NCI-H1048 (cell line): ENCODE data around the gene SLC25A20.
"Not testable (repeated sequence)": the region's sequence is repeated elsewhere in the genome, so short reads cannot be mapped to it uniquely, and the experiment has no call there.

Source experiments
- DNase-seq: peaks from one replicate; lab custom pipeline; 2025; lab: John Stamatoyannopoulos, UW

Gene SLC25A20

GRCh38 chr3:48898383-48899234, at the start of gene SLC25A20:
Gene SLC25A20, minus strand, starts transcription at chr3:48898882. Its CDS starts 88 bp downstream, at chr3:48898794.
- peak; percentile 75 for DNase-seq

DNA sequence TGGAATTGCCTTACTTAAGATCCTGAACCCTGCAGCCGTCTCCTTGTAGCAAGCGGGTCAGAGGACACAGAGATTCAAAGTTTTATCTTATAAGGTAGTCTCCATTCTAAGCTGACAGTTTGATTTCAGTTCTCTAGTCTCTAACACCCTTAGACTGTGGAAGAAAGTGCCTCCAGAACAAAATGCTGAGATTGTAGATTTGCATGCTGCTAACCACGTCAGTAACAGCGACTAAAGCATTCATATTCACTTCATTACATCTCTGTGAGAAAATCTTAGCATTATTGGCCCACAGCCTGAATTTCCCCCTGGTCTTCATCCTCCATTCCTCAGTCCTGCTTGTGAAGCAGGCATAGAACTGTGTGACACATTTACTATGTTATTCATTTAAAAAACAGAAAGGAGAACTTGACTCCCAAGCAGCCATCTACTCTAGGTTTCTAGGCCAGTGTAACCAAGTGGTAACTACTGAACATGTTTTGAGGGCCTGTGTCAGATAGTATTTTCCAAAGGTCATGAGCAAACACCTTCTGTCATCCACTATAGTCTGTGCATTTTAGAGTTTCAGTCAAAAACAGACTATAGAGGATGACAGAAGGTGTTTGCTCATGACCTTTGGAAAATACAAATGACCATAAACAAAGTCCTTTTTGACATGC, 47.3 kb upstream of the SLC25A20 start:
- no peak for DNase-seq

GRCh38 chr3:48945432-48945831, 46.8 kb upstream of the SLC25A20 start:
- DNase-seq: no peak

- DNase-seq: no peak
These were observed 40.0 kb upstream of the SLC25A20 start for GRCh38 chr3:48938689-48939088.

- no peak for DNase-seq
These were observed 39.5 kb upstream of the SLC25A20 start for GRCh38 chr3:48938156-48938555.

GRCh38 chr3:48935530-48935929, 36.8 kb upstream of the SLC25A20 start:
- no peak for DNase-seq

DNA sequence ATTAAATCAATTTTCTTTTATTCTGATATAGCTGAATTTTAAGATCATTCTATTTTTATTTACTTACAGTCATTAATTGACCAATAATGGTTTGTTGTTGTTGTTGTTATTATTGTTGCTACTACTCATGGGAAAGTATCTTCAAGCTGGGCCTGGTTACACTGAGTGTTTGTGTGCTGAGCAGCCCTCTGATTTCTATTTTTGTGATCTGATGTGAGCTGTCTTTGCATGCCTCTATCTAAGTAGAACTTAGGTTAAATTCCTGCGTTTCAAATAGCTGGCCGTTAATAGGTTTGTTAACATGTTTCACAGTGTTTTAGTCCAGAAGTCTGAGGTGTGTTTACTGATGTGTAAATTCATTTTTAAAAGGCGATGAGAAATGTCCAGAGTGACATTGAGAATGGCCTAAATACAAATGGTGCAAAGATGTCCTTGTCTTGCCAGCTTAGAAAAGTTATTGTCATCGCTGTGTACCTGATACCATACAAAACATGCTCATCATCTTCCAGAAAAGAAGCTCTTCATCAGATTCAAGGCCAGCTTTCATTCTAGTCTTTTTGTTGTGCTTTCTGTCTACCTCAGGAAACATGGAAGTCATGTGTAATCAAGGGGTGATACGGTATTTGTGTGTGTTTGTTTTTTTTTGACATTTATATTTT, 35.8 kb upstream of the SLC25A20 start:
- no peak for DNase-seq

GRCh38 chr3:48931944-48932580, 33.4 kb upstream of the SLC25A20 start:
- DNase-seq: no peak

DNA sequence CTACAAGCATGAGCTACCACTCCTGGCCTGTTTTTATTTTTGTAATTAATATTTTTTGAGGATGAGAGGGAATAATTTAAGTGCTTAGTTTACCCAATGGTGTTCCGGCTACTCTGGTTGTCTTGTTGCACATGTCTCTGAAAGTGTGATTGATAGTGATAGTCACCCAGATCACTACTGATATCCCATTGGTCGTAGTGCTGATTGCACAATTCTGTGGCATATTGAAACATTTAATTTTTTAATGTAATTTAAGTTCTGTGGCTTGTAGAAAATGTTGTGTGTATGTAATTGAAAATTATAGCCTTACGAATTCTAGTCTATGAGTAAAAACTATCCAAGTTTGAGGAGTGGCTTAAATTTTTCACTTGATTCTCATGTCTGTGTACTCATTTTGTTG, 31.9 kb upstream of the SLC25A20 start:
- DNase-seq: no peak

- DNase-seq: no peak
These were observed 30.8 kb upstream of the SLC25A20 start for GRCh38 chr3:48929358-48930035.

DNA sequence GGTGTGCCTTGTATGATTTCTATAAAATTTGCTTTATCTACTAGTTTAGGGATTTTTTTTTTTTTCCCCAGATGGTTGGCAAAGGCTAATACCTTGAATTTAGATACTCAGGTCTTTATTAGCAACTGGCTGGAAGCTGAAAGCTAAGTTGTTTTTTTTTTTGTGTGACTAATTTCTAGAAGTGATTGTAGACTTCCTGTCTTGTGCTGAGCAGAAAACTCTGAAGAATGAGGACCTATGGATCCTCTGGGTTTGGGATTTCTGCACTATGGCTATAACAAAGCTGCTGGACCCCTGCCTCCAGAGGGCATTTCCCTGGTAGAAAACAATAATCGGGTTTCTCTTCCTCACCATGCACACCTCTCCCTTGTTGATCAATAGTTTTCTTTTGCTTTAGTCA, 30.0 kb upstream of the SLC25A20 start:
- no peak for DNase-seq

DNA sequence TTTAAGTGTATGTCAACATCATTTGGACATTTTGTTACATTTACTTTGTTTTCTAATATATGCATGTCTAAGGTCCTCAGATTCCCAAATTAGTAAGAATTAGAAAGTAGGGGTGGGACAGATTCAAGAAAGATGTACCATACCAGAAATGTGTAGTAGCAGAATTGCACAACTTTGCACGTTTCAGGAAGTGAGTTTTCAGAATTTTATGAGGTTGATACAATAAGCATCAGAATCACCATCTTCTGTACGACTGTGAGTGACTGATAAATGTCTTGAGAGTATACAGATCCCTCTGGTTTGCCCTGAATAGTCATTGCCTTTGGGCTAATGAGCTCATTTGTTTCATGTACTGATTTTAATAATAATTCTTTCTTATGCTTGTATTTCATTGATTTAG, 29.2 kb upstream of the SLC25A20 start:
- DNase-seq: no peak

DNA sequence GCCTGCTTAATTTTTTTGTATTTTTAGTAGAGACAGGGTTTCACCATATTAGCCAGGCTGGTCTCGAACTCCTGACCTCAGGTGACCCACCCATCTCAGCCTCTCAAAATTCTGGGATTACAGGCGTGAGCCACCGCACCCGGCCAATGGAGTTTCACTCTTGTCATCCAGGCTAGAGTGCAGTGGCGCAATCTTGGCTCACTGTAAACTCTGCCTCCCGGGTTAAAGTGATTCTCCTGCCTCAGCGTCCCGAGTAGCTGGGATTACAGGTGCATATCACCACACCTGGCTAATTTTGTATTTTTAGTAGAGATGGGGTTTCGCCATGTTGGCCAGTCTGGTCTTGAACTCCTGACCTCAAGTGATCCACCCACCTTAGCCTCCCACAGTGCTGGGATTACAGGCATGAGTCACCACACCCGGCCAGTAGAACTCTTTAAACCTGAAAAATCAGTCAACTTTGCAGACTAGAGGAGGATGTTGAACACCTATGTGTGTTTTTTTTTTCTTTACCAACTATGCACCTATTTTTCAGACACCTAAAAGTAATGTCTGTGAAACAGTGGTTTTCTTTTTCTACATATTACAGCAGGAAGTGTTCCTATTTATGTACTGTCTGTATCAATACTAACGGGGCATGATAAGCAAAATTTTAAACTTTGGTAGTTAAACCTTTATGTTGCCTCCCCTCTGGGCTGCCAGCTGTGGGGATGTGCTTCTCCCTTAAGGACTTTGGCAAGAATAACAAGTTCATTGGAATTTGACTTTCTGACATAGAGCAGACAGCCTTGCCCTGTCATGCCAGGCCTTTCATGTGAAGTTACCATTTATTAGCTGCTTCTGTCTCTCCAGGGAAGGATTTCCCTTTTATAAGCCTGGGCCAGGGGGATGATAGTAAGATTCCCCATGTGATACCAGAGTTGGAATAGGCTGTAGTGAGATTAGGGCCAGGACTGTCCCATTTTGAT, 28.0 kb upstream of the SLC25A20 start:
- DNase-seq: no peak

DNA sequence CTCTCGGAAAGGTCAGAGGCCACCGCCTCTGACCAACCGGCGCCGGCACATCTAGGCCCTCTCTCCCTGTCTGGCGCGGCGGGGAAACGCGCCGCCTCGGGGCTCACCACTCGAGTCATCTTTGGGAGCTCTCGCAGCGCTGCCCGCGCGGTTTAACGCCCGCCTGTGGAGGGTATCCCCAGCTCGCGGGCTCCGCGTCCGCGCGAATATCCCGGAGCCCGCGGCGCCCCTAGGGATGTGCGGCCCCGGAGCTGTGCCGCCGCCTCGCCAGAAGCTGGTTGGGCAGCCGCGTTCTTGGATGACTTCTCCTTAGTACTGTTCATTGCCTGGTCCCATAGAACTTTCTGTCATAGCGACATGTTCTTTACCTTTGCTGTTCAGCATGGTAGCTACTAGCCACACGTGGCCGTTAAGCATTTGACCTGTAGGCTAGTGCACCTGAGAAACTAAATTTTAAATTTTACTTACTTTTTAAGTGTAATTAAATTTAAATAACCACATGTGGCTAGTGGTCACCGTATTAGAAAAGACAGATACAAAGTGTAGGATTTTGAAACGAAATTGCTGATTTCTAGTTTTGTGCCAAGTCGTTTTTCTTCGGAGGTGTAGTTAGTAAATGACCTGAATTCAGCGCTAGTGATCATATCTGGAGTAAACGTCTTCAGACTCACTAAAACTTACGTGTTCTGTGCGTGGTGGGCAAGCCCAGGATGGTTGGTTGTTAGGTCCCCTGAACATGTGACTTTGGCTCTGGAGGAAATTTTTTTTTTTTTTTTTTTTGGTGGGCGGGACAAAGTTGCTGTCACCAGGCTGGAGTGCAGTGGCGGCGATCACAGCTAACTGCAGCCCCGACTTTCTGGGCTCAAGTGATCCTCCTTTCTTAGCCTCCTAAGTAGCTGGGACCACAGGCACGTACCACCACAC, 20.8 kb upstream of the SLC25A20 start:
- peak; percentile 25 for DNase-seq

- peak; percentile 67 for DNase-seq
These were observed 19.9 kb upstream of the SLC25A20 start, which contains the start of gene ARIH2 for GRCh38 chr3:48918388-48919214. Gene ARIH2, plus strand, starts transcription at chr3:48918842. Its CDS starts 8,717 bp downstream, at chr3:48927559.

GRCh38 chr3:48915296-48915695, 16.6 kb upstream of the SLC25A20 start:
- DNase-seq: no peak

GRCh38 chr3:48907026-48907425, 8.3 kb upstream of the SLC25A20 start:
- not testable (repeated sequence) for DNase-seq

DNA sequence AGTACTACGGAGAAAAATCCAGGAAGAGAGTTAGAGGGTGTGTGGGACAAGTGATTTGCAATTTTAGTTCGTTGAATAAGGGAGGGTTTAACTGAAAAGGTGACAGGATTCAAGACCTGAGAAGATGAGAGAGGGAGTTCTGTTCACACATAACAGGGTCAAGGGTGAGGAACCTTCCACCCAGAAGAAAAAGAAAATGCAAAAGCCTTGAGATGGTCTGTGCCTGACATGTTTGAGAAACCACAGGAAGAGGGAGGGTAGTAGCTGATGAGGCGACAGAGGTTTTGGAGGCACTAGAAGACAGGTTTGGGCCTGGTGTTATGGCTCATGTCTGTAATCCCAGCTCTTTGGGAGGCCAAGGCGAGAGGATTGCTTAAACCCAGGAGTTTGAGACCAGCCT, 591 bp upstream of the SLC25A20 start:
- no peak for DNase-seq
